OCI-LY1 (cell line): ENCODE data around the gene GRIK3.

Experiments
- H2AFZ ChIP-seq: fragments of 200-600 bp; sonication (generic), shearing (Covaris generic); 2 replicates; pipeline ENCODE4 v1.6.0; 2014; ENCODE audit warnings: antibody characterized with exemption, mild to moderate bottlenecking, low read length
- H3F3A ChIP-seq: fragments of 200-600 bp; sonication (generic), shearing (Covaris generic); 2 replicates; pipeline ENCODE4 v1.6.0; 2014; ENCODE audit warnings: mild to moderate bottlenecking, antibody characterized with exemption, low read length, moderate library complexity; ENCODE audit not compliant: insufficient read depth
- H3K27ac ChIP-seq: fragments of 200-600 bp; sonication (generic); 2 replicates; pipeline ENCODE4 v1.5.1; 2014; ENCODE audit warnings: low read length, mixed run types, mild to moderate bottlenecking, low read depth; ENCODE audit not compliant: poor library complexity, severe bottlenecking
- H3K27me3 ChIP-seq: fragments of 200-600 bp; sonication (generic); 2 replicates; pipeline ENCODE4 v1.6.0; 2014; ENCODE audit warnings: antibody characterized with exemption, mild to moderate bottlenecking, low read length, moderate library complexity; ENCODE audit not compliant: insufficient read depth
- H3K36me3 ChIP-seq: fragments of 200-600 bp; sonication (generic); 2 replicates; pipeline ENCODE4 v1.6.1; 2014; ENCODE audit warnings: mild to moderate bottlenecking, antibody characterized with exemption, low read length, moderate library complexity, mixed read lengths; ENCODE audit not compliant: insufficient read depth
- H3K4me1 ChIP-seq: fragments of 200-600 bp; sonication (generic); 2 replicates; pipeline ENCODE4 v1.5.1; 2014; ENCODE audit warnings: mild to moderate bottlenecking, low read length, moderate library complexity; ENCODE audit not compliant: insufficient read depth, severe bottlenecking
- H3K4me2 ChIP-seq: fragments of 200-600 bp; sonication (generic), shearing (Covaris generic); 2 replicates; pipeline ENCODE4 v1.6.1; 2014; ENCODE audit warnings: low read length
- H3K4me3 ChIP-seq: fragments of 200-600 bp; sonication (generic); 2 replicates; pipeline ENCODE4 v1.5.1; 2014; ENCODE audit warnings: low read length, low read depth, mild to moderate bottlenecking, mixed read lengths; ENCODE audit not compliant: poor library complexity, severe bottlenecking
- H3K79me2 ChIP-seq: fragments of 200-600 bp; shearing (Covaris generic); 2 replicates; pipeline ENCODE4 v1.6.1; 2016; ENCODE audit warnings: mixed run types, low read length, mixed read lengths; ENCODE audit not compliant: insufficient read depth
- H3K9ac ChIP-seq: fragments of 200-600 bp; sonication (generic), shearing (Covaris generic); 2 replicates; pipeline ENCODE4 v1.6.1; 2014; ENCODE audit warnings: mild to moderate bottlenecking, low read length, mixed read lengths
- H3K9me2 ChIP-seq: fragments of 200-600 bp; sonication (generic), shearing (Covaris generic); 2 replicates; pipeline ENCODE4 v1.6.1; 2014; ENCODE audit warnings: low read depth, mild to moderate bottlenecking, low read length, mixed read lengths
- H3K9me3 ChIP-seq: fragments of 200-600 bp; shearing (Covaris generic); 2 replicates; pipeline ENCODE4 v1.6.1; 2014; ENCODE audit warnings: low read length, mixed read lengths
- H4K20me1 ChIP-seq: fragments of 200-600 bp; sonication (generic), shearing (Covaris generic); 2 replicates; pipeline ENCODE4 v1.6.0; 2016; ENCODE audit warnings: mild to moderate bottlenecking, low read length; ENCODE audit not compliant: insufficient read depth
- CTCF ChIP-seq: fragments of 200-600 bp; sonication (generic), shearing (Covaris generic); IDR thresholded peaks from 2 replicates; pipeline ENCODE4 v1.5.1; 2017; ENCODE audit warnings: mild to moderate bottlenecking, antibody characterized with exemption, low read length, moderate library complexity, mixed read lengths
- EZH2 ChIP-seq: fragments of 200-600 bp; sonication (generic), shearing (Covaris generic); IDR thresholded peaks from 2 replicates; pipeline ENCODE4 v1.8.0; 2017; ENCODE audit warnings: borderline replicate concordance, mixed run types, mild to moderate bottlenecking, antibody characterized with exemption, low read length, moderate library complexity, mixed read lengths

Gene GRIK3

GRCh38 chr1:36793452-36793851, 240.9 kb downstream of the GRIK3 start:
- Histone ChIP-seq H4K20me1 (no peaks in the 10 kb centered on the region), H3K9me3 (no peaks in the 10 kb centered on the region), H3K36me3 (no peaks in the 10 kb centered on the region), H3K4me1 (no peaks in the 10 kb centered on the region), H3K4me2 (no peak overlapping the region), H3K4me3 (no peak overlapping the region), H3K27me3 (no peaks in the 10 kb centered on the region), H3K9me2 (no peaks in the 10 kb centered on the region), H3K79me2 (no peaks in the 10 kb centered on the region), H2AFZ (no peak overlapping the region), H3K9ac (no peak overlapping the region), H3K27ac (no peak overlapping the region), H3F3A (no peaks in the 10 kb centered on the region)
- TF ChIP-seq EZH2: no peak

- no peak for TF ChIP-seq CTCF
- Histone ChIP-seq H3K79me2 (no peaks in the 10 kb centered on the region), H4K20me1 (no peaks in the 10 kb centered on the region), H3K4me2 (no peak overlapping the region), H2AFZ (no peak overlapping the region), H3K9me2 (no peaks in the 10 kb centered on the region), H3K27ac (no peak overlapping the region), H3K4me3 (no peak overlapping the region), H3K36me3 (no peaks in the 10 kb centered on the region), H3K9me3 (no peaks in the 10 kb centered on the region), H3F3A (no peaks in the 10 kb centered on the region), H3K27me3 (no peaks in the 10 kb centered on the region), H3K4me1 (no peaks in the 10 kb centered on the region), H3K9ac (no peak overlapping the region)
These were observed 242.0 kb downstream of the GRIK3 start for GRCh38 chr1:36792292-36792691.

GRCh38 chr1:36790191-36790590, 244.1 kb downstream of the GRIK3 start:
- Histone ChIP-seq H3K9me2 (no peaks in the 10 kb centered on the region), H3K4me2 (no peak overlapping the region), H3K79me2 (no peaks in the 10 kb centered on the region), H3F3A (no peaks in the 10 kb centered on the region), H3K9me3 (no peaks in the 10 kb centered on the region), H3K4me1 (no peaks in the 10 kb centered on the region), H3K27ac (no peak overlapping the region), H2AFZ (no peak overlapping the region), H3K4me3 (no peak overlapping the region), H4K20me1 (no peaks in the 10 kb centered on the region), H3K36me3 (no peaks in the 10 kb centered on the region), H3K9ac (no peak overlapping the region), H3K27me3 (no peaks in the 10 kb centered on the region)
- no peak for TF ChIP-seq CTCF
- TF ChIP-seq EZH2: no peak

GRCh38 chr1:36789535-36789934, 244.8 kb downstream of the GRIK3 start:
- H4K20me1 ChIP-seq: no peaks in the 10 kb centered on the region
- H3K9me2 ChIP-seq: no peaks in the 10 kb centered on the region
- H3K4me2 ChIP-seq: no peak overlapping the region
- H3K4me1 ChIP-seq: no peaks in the 10 kb centered on the region
- H3F3A ChIP-seq: no peaks in the 10 kb centered on the region
- no peaks in the 10 kb centered on the region for H3K36me3 ChIP-seq
- no peak overlapping the region for H2AFZ ChIP-seq
- H3K79me2 ChIP-seq: no peaks in the 10 kb centered on the region
- H3K9me3 ChIP-seq: no peaks in the 10 kb centered on the region
- no peak overlapping the region for H3K9ac ChIP-seq
- no peaks in the 10 kb centered on the region for H3K27me3 ChIP-seq
- no peak overlapping the region for H3K27ac ChIP-seq
- no peak overlapping the region for H3K4me3 ChIP-seq
- no peak for TF ChIP-seq CTCF
- TF ChIP-seq EZH2: no peak
